ENCODE data around the gene KRT79. TPM values are rescaled to one million over a fixed set of nuclear protein-coding genes. Genes with fewer than 3 reads are reported as not detected.

The KRT79 gene
- total RNA-seq, 4 donors from 2014 or later = 48.8 to 202 (median 156) TPM

GRCh38 chr12:52777566-52777965, 56.5 kb downstream of the KRT79 start:
- no peaks in the 10 kb centered on the region for H3K27me3 ChIP-seq

GRCh38 chr12:52776913-52777395, 57.2 kb downstream of the KRT79 start, which contains the start of gene KRT76:
Gene KRT76 (minus strand): TSS chr12:52777345. CDS start chr12:52777291, 54 bp downstream.
- 90% methylated on average over 8 of the region's 8 CpGs for WGBS
- no peak within 1 kb of the TSS for H3K4me3 ChIP-seq
- H3K36me3 ChIP-seq = no peaks in the 10 kb centered on the region
- H3K27me3 ChIP-seq = no peaks in the 10 kb centered on the region
- H3K27ac ChIP-seq = no peak within 1 kb of the TSS
- H3K4me1 ChIP-seq = no peaks in the 10 kb centered on the region
- H3K9me3 ChIP-seq = no peaks in the 10 kb centered on the region
- DNase-seq (ENCODE audit: low spot score in 2 of 2) = no peak
- TF ChIP-seq POLR2A (IDR thresholded peaks at IDR 0.05) (no peak), EP300 (IDR thresholded peaks at IDR 0.05) (no peak), POLR2AphosphoS5 (IDR thresholded peaks at IDR 0.05) (no peak), CTCF (IDR thresholded peaks at IDR 0.05) (no peak)

More at GRCh38 chr12:52777566-52777965, 56.5 kb downstream of the KRT79 start:
- no peaks in the 10 kb centered on the region for H3K9me3 ChIP-seq
- H3K36me3 ChIP-seq = no peaks in the 10 kb centered on the region
- no peaks in the 10 kb centered on the region for H3K4me1 ChIP-seq
- no peak for TF ChIP-seq POLR2A (IDR thresholded peaks at IDR 0.05)
- DNase-seq (ENCODE audit: low spot score in 2 of 2) = no peak
- H3K27ac ChIP-seq = no peak overlapping the region
- H3K4me3 ChIP-seq = no peak overlapping the region
- 95% methylated on average over 4 of the region's 4 CpGs for WGBS

GRCh38 chr12:52776435-52776834, 57.7 kb downstream of the KRT79 start:
- Histone ChIP-seq H3K27ac (no peak overlapping the region), H3K27me3 (no peaks in the 10 kb centered on the region), H3K4me1 (no peaks in the 10 kb centered on the region), H3K36me3 (no peaks in the 10 kb centered on the region), H3K4me3 (no peak overlapping the region), H3K9me3 (no peaks in the 10 kb centered on the region)
- WGBS = 89% methylated on average over 5 of the region's 5 CpGs
- no peak for DNase-seq (ENCODE audit: low spot score in 2 of 2)
- no peak for TF ChIP-seq EP300 (IDR thresholded peaks at IDR 0.05)
- no peak for TF ChIP-seq POLR2A (IDR thresholded peaks at IDR 0.05)
- TF ChIP-seq CTCF (IDR thresholded peaks at IDR 0.05) = no peak
- no peak for TF ChIP-seq POLR2AphosphoS5 (IDR thresholded peaks at IDR 0.05)

GRCh38 chr12:52774629-52775250, 59.4 kb downstream of the KRT79 start:
- TF ChIP-seq POLR2AphosphoS5 (IDR thresholded peaks at IDR 0.05) = no peak
- TF ChIP-seq POLR2A (IDR thresholded peaks at IDR 0.05) = no peak
- no peak for TF ChIP-seq EP300 (IDR thresholded peaks at IDR 0.05)
- no peak for TF ChIP-seq CTCF (IDR thresholded peaks at IDR 0.05)
- Histone ChIP-seq H3K27me3 (no peaks in the 10 kb centered on the region), H3K9me3 (no peaks in the 10 kb centered on the region), H3K4me3 (no peak overlapping the region), H3K27ac (no peak overlapping the region), H3K4me1 (no peaks in the 10 kb centered on the region), H3K36me3 (no peaks in the 10 kb centered on the region)
- DNase-seq (ENCODE audit: low spot score in 2 of 2) = no peak
- 83% methylated on average over 7 of the region's 8 CpGs for WGBS

- Histone ChIP-seq H3K27me3 (no peaks in the 10 kb centered on the region), H3K4me1 (no peaks in the 10 kb centered on the region)
Measured at GRCh38 chr12:52772772-52773171, 61.3 kb downstream of the KRT79 start.

More at GRCh38 chr12:52772772-52773171, 61.3 kb downstream of the KRT79 start:
- WGBS = 75% methylated on average over 3 of the region's 3 CpGs
- no peak for DNase-seq (ENCODE audit: low spot score in 2 of 2)
- Histone ChIP-seq H3K9me3 (no peaks in the 10 kb centered on the region), H3K27ac (no peak overlapping the region), H3K36me3 (no peaks in the 10 kb centered on the region), H3K4me3 (no peak overlapping the region)
- TF ChIP-seq CTCF (IDR thresholded peaks at IDR 0.05) (no peak), EP300 (IDR thresholded peaks at IDR 0.05) (no peak), POLR2A (IDR thresholded peaks at IDR 0.05) (no peak), POLR2AphosphoS5 (IDR thresholded peaks at IDR 0.05) (no peak)
